ACC112 (cell line): ENCODE data around the gene ARHGAP29.
A peak's percentile ranks its signal among the peaks of the same experiment; 100 is the strongest.

Experiments
- H2AFZ ChIP-seq: fragments of 200-600 bp; sonication (generic); one replicate; pipeline ENCODE4 v1.6.0; 2017; ENCODE audit warnings: antibody characterized with exemption, low read length; ENCODE audit not compliant: unreplicated experiment
- H3K27ac ChIP-seq: fragments of 200-600 bp; sonication (generic); 2 replicates; pipeline ENCODE4 v1.5.1; 2014; ENCODE audit warnings: low read depth, mild to moderate bottlenecking, antibody characterized with exemption, low read length, moderate library complexity
- H3K27me3 ChIP-seq: fragments of 200-600 bp; sonication (generic); 2 replicates; pipeline ENCODE4 v1.6.1; 2014; ENCODE audit warnings: mild to moderate bottlenecking, antibody characterized with exemption, low read length, moderate library complexity, mixed read lengths; ENCODE audit not compliant: insufficient read depth
- H3K36me3 ChIP-seq: fragments of 200-600 bp; sonication (generic); 2 replicates; pipeline ENCODE4 v1.6.1; 2016; ENCODE audit warnings: mild to moderate bottlenecking, antibody characterized with exemption, low read length, moderate library complexity, mixed read lengths; ENCODE audit not compliant: insufficient read depth
- H3K4me1 ChIP-seq: fragments of 200-600 bp; sonication (generic); one replicate; pipeline ENCODE4 v1.6.1; 2016; ENCODE audit warnings: low read length, mixed read lengths; ENCODE audit not compliant: insufficient read depth, unreplicated experiment, control insufficient read depth
- H3K4me3 ChIP-seq: fragments of 200-600 bp; sonication (generic); 2 replicates; pipeline ENCODE4 v1.5.1; 2014; ENCODE audit warnings: mild to moderate bottlenecking, low read depth, low read length
- H3K79me2 ChIP-seq: fragments of 200-600 bp; sonication (generic); one replicate; pipeline ENCODE4 v1.6.0; 2016; ENCODE audit warnings: low read length; ENCODE audit not compliant: control insufficient read depth, unreplicated experiment, insufficient read depth

ARHGAP29 gene

GRCh38 chr1:94205639-94206038 lies 31.7 kb downstream of the ARHGAP29 start:
- Histone ChIP-seq H2AFZ (no peak overlapping the region), H3K36me3 (peaks cover 61% of the 10 kb centered on the region), H3K27me3 (no peaks in the 10 kb centered on the region), H3K4me3 (no peak overlapping the region), H3K27ac (no peak overlapping the region), H3K4me1 (peaks cover 26% of the 10 kb centered on the region), H3K79me2 (peaks cover 28% of the 10 kb centered on the region)

GRCh38 chr1:94202241-94202640 lies 35.1 kb downstream of the ARHGAP29 start:
- H3K27ac ChIP-seq, result no peak overlapping the region
- peaks cover 61% of the 10 kb centered on the region for H3K36me3 ChIP-seq
- H3K79me2 ChIP-seq, result peaks cover 31% of the 10 kb centered on the region

GRCh38 chr1:94199398-94199797 lies 38.0 kb downstream of the ARHGAP29 start:
- no peaks in the 10 kb centered on the region for H3K27me3 ChIP-seq
- H3K4me1 ChIP-seq, result peaks cover 23% of the 10 kb centered on the region
- no peak overlapping the region for H2AFZ ChIP-seq
- H3K79me2 ChIP-seq, result peaks cover 49% of the 10 kb centered on the region
- H3K36me3 ChIP-seq, result peaks cover 59% of the 10 kb centered on the region
- H3K27ac ChIP-seq, result no peak overlapping the region
- H3K4me3 ChIP-seq, result no peak overlapping the region

More at GRCh38 chr1:94202241-94202640, 35.1 kb downstream of the ARHGAP29 start:
- Histone ChIP-seq H3K27me3 (no peaks in the 10 kb centered on the region), H2AFZ (no peak overlapping the region), H3K4me1 (peaks cover 10% of the 10 kb centered on the region), H3K4me3 (no peak overlapping the region)

- Histone ChIP-seq H3K27me3 (no peaks in the 10 kb centered on the region), H2AFZ (no peak overlapping the region), H3K27ac (no peak overlapping the region), H3K79me2 (peaks cover 69% of the 10 kb centered on the region), H3K4me1 (peaks cover 21% of the 10 kb centered on the region), H3K36me3 (peaks cover 48% of the 10 kb centered on the region), H3K4me3 (no peak overlapping the region)
Observed at GRCh38 chr1:94194079-94194865, 43.1 kb downstream of the ARHGAP29 start.

- H3K4me1 ChIP-seq, result peaks cover 19% of the 10 kb centered on the region
- H3K36me3 ChIP-seq, result peaks cover 56% of the 10 kb centered on the region
- no peak overlapping the region for H3K27ac ChIP-seq
- H2AFZ ChIP-seq, result no peak overlapping the region
- no peaks in the 10 kb centered on the region for H3K27me3 ChIP-seq
- peaks cover 65% of the 10 kb centered on the region for H3K79me2 ChIP-seq
- H3K4me3 ChIP-seq, result no peak overlapping the region
Observed at GRCh38 chr1:94193128-94193527, 44.3 kb downstream of the ARHGAP29 start.

- Histone ChIP-seq H3K4me1 (peaks cover 11% of the 10 kb centered on the region), H3K27me3 (no peaks in the 10 kb centered on the region), H3K27ac (no peak overlapping the region), H3K79me2 (peaks cover 48% of the 10 kb centered on the region), H3K4me3 (no peak overlapping the region), H3K36me3 (peaks cover 64% of the 10 kb centered on the region), H2AFZ (no peak overlapping the region)
Observed at GRCh38 chr1:94191216-94191615, 46.2 kb downstream of the ARHGAP29 start.

- Histone ChIP-seq H2AFZ (no peak overlapping the region), H3K4me3 (no peak overlapping the region), H3K27me3 (no peaks in the 10 kb centered on the region), H3K79me2 (peaks cover 20% of the 10 kb centered on the region), H3K27ac (no peak overlapping the region), H3K4me1 (no peaks in the 10 kb centered on the region), H3K36me3 (peaks cover 61% of the 10 kb centered on the region)
Observed at GRCh38 chr1:94186946-94187345, 50.4 kb downstream of the ARHGAP29 start.

GRCh38 chr1:94183197-94183815 lies 54.1 kb downstream of the ARHGAP29 start:
- H3K4me1 ChIP-seq, result peaks cover 4% of the 10 kb centered on the region
- no peak overlapping the region for H2AFZ ChIP-seq
- H3K27ac ChIP-seq, result no peak overlapping the region
- peaks cover 4% of the 10 kb centered on the region for H3K79me2 ChIP-seq
- H3K27me3 ChIP-seq, result no peaks in the 10 kb centered on the region
- peaks cover 60% of the 10 kb centered on the region for H3K36me3 ChIP-seq
- no peak overlapping the region for H3K4me3 ChIP-seq

GRCh38 chr1:94182191-94182590 lies 55.2 kb downstream of the ARHGAP29 start:
- peaks cover 4% of the 10 kb centered on the region for H3K79me2 ChIP-seq
- H3K27me3 ChIP-seq, result no peaks in the 10 kb centered on the region
- H2AFZ ChIP-seq, result no peak overlapping the region
- H3K27ac ChIP-seq, result no peak overlapping the region
- H3K4me3 ChIP-seq, result no peak overlapping the region
- peaks cover 4% of the 10 kb centered on the region for H3K4me1 ChIP-seq
- peaks cover 61% of the 10 kb centered on the region for H3K36me3 ChIP-seq

- Histone ChIP-seq H3K79me2 (peaks cover 4% of the 10 kb centered on the region), H3K36me3 (peaks cover 58% of the 10 kb centered on the region), H3K4me3 (no peak overlapping the region), H3K27ac (0 out of 2 replicates have a peak overlapping the region, but pooled peaks have one; percentile 12), H3K4me1 (peaks cover 4% of the 10 kb centered on the region), H3K27me3 (no peaks in the 10 kb centered on the region), H2AFZ (no peak overlapping the region)
Observed at GRCh38 chr1:94180650-94181049, 56.7 kb downstream of the ARHGAP29 start.

GRCh38 chr1:94178901-94179300 lies 58.5 kb downstream of the ARHGAP29 start:
- Histone ChIP-seq H2AFZ (no peak overlapping the region), H3K27me3 (no peaks in the 10 kb centered on the region), H3K36me3 (peaks cover 64% of the 10 kb centered on the region), H3K4me3 (no peak overlapping the region), H3K4me1 (peaks cover 4% of the 10 kb centered on the region), H3K27ac (no peak overlapping the region), H3K79me2 (peaks cover 5% of the 10 kb centered on the region)
